Measurements from ENCODE around the gene FA2H. TPM values are rescaled to one million over a fixed set of nuclear protein-coding genes. Genes with fewer than 3 reads are reported as not detected.

The FA2H gene
- polyA plus RNA-seq, 2 of the 4 experiments (the other 2 are of a cell fraction) = 5.6 to 7.1 TPM

- TF ChIP-seq SMC3 (IDR thresholded peaks at IDR 0.05) = no peak
- TF ChIP-seq REST (IDR thresholded peaks at IDR 0.05) = no peak
- 0 out of 2 replicates have a peak, but pooled peaks have one; percentile 16 for TF ChIP-seq FOXS1 (CRISPR knock-in tag; IDR thresholded peaks at IDR 0.05)
- no peak for TF ChIP-seq SREBF2 (IDR thresholded peaks at IDR 0.05)
- no peak for TF ChIP-seq CHD2 (IDR thresholded peaks at IDR 0.05; ENCODE audit: low read length, partially characterized antibody)
- TF ChIP-seq HEYL (CRISPR knock-in tag; IDR thresholded peaks at IDR 0.05) = no peak
- TF ChIP-seq PHF8 (IDR thresholded peaks at IDR 0.05; ENCODE audit: borderline replicate concordance, low read depth) = no peak
- TF ChIP-seq JUN (IDR thresholded peaks at IDR 0.05) = peak in 1 of 2 experiments; percentile 46; a peak in 2 of 5 replicates
- no peak for TF ChIP-seq CHD4 (IDR thresholded peaks at IDR 0.05; ENCODE audit: borderline replicate concordance)
- TF ChIP-seq CEBPB (IDR thresholded peaks at IDR 0.05) = no peak
- no peak for TF ChIP-seq EHF (CRISPR knock-in tag; IDR thresholded peaks at IDR 0.05)
- peak; percentile 58; the same call in 1 of the 2 replicates for TF ChIP-seq ATOH8 (CRISPR knock-in tag; IDR thresholded peaks at IDR 0.05; ENCODE audit: low read depth)
Measured at GRCh38 chr16:74738113-74738541, 36.5 kb downstream of the FA2H start (continued).

- FAIRE-seq (no peak), DNase-seq (ENCODE audit: low read depth in 1 of 2, low spot score in 1 of 2) (no peak), ATAC-seq (no peak)
- Histone ChIP-seq H3K9me3 (no peaks in the 10 kb centered on the region), H3K4me1 (peaks cover 79% of the 10 kb centered on the region), H3K4me3 (no peak overlapping the region), H3K27ac (peak overlapping the region; percentile 91), H3K4me2 (peak overlapping the region; percentile 64)
- CTCF ChIA-PET = interaction anchor here (1.0 to 7.8 kb wide), 8 partner anchors 11 to 125 kb away, joined by 3 to 55 read pairs (median 7); partner anchors contain the start of gene FA2H
- TF ChIP-seq PHF8 (IDR thresholded peaks at IDR 0.05; ENCODE audit: borderline replicate concordance, low read depth) (no peak), NPAS2 (CRISPR knock-in tag; IDR thresholded peaks at IDR 0.05; ENCODE audit: borderline replicate concordance) (no peak), RFX5 (IDR thresholded peaks at IDR 0.05) (no peak), FOXS1 (CRISPR knock-in tag; IDR thresholded peaks at IDR 0.05) (no peak), CEBPB (IDR thresholded peaks at IDR 0.05) (no peak), HOXB13 (CRISPR knock-in tag; IDR thresholded peaks at IDR 0.05; ENCODE audit: low read depth) (no peak), MYC (IDR thresholded peaks at IDR 0.05; ENCODE audit: borderline replicate concordance, low read length) (no peak), CTCF (IDR thresholded peaks at IDR 0.05) (no peak), CHD2 (IDR thresholded peaks at IDR 0.05; ENCODE audit: low read length, partially characterized antibody) (no peak), NFE2L2 (conservative IDR thresholded peaks at IDR 0.05; ENCODE audit: low read length) (no peak), KDM5A (IDR thresholded peaks at IDR 0.05) (no peak), E2F6 (IDR thresholded peaks at IDR 0.05; ENCODE audit: borderline replicate concordance, low read depth) (no peak), KDM1A (IDR thresholded peaks at IDR 0.05; ENCODE audit: low read depth) (no peak), JUN (IDR thresholded peaks at IDR 0.05) (no peak), POLR2AphosphoS2 (conservative IDR thresholded peaks at IDR 0.05; ENCODE audit: low read length) (no peak), HES2 (IDR thresholded peaks at IDR 0.05) (no peak), TFCP2L1 (CRISPR knock-in tag; IDR thresholded peaks at IDR 0.05) (no peak), CBX8 (IDR thresholded peaks at IDR 0.05) (no peak), HDAC2 (IDR thresholded peaks at IDR 0.05) (no peak), NR3C1 (IDR thresholded peaks at IDR 0.05) (no peak)
- 92% methylated on average over 6 of the region's 6 CpGs for WGBS (ENCODE audit: missing lambda C conversion rate)
- POLR2A ChIA-PET = no interaction called here
Measured at GRCh38 chr16:74737521-74737920, 37.1 kb downstream of the FA2H start.
